NCI-H2196 (cell line): Measurements from ENCODE around the gene PAQR4.

Experiments
- DNase-seq: peaks from one replicate; lab custom pipeline; 2025; ENCODE audit not compliant: unreplicated experiment; lab: John Stamatoyannopoulos, UW

The PAQR4 gene

DNA sequence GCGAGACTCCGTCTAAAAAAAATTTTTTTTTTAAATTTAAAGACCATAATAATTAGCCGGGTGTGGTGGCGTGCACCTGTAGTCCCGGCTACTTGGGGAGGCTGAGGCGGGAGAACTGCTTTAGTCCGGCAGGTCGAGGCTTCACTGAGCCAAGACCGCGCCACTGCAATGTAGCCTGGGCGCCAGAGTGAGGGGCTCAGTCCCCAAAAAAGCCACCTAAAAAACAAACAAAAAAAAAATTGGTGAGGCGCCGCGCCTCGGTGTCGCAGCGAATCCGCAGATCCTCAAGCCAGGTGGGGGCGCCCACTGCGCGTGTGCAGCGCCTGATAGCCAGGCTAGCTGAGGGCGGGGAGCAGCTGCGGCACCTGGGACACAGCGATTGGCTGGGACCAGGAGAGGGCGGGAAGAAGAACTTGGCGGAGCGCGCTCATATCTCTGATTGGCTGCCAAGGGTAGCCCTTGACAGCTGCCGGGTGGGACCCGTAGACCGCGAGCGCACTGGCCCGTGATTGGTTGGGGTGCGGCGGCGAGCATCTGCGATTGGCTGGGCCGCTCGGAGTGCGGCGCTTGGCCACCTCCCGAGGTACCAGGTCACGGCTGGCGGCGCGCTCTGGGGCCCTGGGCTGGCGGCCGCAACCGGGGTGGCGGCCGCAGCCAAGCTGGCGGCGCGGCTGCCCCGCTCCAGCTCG is 34.6 kb downstream of the PAQR4 start:
- DNase-seq: peak; percentile 98

DNA sequence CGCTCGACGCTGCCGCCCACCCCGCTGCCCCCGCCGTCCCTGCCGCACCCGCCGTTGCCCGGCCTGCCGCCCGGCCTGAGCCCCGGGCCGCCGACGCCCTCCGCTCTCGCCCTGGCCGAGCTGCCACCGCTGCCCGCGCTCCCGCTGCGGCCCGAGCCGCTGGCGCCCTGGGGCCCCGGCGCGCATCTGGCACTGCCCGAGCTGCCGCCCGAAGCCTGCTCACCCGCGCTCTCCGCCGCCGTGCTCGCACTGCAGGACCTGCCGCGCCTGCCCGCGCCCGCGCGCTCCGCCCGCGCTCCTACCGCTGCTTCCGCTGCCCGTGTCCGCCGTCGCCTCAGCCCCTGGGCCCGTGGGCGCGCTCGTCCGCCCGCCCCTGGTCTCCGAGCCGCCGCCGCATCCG is 35.2 kb downstream of the PAQR4 start:
- DNase-seq: peak; percentile 68

DNA sequence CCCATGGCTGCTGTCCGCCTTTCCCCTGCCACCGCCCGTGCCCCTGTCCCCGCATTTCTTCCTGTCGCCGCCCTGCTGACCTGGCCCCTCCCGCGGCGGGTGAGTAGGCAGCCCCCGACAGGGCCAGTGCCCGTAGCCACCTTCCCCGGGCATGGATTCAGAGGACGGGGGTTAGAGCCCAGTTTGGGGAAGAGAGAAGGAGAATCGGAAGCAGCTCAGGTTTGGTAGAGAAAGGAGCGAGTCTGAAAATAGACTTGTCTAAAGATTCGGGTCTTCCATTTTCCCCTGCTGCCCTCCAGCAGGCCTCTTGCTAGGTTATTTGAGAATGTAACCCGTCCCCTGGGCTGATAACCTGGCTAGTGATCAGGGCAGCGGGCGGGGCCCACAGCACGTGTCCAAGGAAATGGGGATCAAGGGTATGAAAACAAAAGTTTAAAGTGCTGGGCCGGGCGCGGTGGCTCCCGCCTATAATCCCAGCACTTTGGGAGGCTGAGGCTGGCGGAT is 35.7 kb downstream of the PAQR4 start:
- peak; percentile 50 for DNase-seq

DNA sequence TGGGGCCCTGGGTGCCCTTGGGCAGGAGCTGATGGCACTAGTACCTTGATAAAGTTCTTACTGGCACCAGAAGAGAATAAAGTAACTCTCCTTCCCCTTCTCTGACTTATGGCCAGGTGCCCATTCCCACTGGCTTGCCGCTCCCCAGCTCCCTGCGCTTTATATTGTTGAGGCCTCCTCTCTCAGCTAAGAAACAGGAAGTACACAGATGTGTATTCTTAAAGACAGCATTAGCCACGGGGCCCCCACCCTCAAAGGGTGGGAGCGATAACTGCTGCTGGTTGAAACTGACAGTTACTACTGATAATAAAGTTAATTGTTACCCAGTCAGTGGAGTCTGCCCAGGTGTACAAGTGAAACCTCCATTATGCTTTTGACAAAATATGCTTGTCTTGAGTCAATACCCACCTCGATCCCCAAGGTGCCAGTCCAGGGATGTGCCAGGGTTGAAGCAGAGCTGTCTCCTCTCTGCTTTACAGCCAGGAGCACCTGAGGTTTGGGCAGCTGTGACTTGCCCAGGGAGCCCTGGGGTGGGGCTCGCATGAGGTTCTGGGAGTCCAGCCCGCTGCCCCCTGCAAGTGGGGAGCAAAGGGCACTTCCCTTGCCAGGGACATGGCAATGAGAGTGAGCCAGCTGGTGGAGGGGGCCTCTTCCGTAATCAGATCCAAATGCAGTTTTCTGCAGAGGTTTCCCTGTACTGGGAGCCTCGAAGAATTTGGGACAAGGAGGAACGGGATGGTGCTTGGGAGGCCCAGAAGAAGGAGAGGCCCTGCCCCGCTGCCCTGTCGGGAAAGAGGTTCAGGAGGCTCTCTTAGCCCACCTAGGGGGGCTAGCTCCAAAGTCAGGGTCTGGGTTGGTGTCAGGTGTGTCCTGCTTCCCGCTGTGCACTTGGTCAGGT is 38.2 kb downstream of the PAQR4 start:
- DNase-seq: no peak

DNA sequence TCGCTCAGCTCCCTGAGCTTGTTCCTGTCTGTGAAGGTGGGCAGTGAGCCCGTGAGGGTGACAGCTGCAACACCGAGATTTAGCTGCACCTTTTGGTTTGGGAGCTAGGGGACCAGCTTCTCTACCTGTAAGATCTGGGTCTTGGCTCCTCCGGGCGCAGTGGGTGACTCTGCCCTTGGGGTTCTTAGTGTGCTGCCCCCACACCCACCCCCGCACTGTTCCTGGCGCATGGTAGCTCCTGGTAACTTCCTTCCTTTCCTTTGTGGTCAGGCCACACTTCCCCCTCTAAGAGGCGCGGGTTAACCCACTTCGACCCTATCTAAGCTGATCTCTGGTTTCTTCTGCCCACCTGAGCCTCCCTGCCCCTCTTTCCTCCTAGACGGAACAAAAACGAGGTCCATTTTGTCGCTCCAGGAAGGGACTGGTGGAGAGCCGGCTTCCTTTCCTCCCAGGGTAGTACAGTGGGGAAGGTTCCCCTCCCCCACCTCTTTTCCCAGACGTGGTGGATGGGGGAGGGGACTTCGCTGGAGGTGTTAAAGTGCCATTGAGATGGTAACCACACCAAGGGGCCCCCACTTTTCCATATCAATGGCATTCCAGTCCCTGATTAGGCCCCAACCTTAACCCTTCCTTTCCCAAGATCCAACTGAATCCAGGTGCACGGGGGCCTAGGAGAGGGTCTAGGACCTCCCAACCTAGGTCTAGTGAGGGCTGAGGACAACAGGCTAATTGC is 39.0 kb downstream of the PAQR4 start:
- no peak for DNase-seq

DNA sequence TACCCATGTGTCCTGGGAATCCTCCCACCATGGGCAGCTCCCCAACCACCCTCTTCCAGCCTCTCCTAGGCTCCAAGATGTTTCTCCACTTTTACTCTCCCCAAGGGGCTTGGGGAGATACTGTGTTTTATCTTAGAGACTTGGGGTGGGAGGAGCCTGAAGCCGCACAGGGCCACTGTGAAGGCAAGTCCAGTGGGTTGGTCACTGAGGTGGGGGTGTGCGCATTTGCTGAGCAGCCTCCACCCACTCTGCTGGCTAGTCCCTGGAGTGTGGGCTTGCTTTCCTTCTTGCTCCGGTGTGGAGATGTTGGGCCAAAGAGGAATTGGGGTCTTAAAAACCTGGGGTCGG is 39.5 kb downstream of the PAQR4 start:
- no peak for DNase-seq

DNA sequence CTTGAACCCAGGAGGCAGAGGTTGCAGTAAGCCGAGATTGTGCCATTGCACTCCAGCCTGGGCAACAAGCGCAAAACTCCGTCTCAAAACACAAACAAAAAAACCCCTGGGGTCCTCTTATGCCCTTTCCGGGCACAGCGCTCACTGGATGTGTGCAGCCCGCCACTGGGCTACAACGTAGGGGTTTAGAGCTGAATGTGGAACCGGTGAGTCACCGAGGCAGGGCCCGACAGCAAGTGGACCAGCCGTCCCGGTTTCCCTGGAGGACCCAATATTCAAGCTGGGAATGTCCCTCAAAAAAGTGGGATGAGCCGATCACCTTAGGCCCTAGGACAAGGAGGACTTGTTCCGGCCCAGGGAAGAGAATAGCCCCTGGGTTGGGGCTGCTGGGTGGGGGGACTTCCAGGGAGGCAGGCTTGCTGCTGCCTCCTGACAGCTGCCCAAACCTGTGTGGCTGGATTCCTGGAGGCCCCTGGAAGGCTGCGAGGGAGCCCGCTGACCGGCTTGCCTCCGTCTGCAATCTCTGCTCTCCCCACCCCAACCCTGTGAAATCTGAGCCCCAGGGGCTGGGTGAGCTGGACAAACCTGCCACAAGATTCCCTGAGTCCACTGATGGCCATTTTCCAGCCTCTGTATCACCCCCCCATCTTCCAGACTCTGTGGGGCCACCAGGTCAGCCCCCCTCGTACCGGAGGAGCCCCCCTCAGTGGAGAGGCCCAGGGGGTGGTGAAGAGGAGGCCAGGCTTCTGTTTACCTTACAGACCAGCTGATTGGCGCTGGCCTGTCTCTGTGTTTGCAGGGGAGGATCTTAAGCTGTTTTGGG is 40.6 kb downstream of the PAQR4 start:
- DNase-seq: peak; percentile 43

DNA sequence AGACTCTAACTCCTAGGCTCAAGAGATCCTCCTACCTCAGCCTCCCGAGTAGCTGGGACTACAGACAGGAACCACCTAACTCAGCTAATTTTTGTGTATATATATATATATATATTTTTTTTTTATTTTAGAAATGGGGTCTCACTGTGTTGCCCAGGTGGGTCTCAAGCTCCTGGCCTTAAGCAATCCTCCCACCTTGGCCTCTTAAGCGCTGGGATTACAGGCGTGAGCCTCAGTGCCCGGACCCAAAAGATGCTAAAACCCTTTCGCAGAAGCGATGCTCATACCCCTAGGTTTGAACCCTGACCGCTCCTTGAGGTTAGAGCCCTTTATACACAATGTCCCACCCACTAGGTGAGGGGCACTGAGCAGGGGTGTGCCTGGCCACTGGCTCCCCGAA is 41.4 kb downstream of the PAQR4 start:
- DNase-seq: no peak

DNA sequence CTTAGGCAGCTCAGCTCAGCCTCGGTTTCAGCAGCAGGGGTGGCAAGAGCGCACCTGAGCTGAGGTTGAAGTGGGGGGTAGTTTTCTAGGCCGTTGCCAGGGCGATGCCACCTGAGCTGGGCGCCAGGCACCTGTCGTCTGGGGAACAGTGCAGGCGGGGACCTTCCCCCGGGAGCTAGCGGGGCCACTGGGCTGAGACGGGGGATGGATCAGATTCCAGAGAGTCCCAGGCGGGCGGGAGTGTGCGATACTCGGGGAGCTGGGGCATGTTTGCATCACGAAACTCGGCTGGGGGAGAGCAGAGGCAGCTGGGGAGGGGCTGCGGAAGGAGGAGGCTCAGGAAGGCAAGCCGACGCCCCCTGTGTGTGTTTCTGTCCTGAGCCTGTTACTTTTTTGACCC is 43.1 kb downstream of the PAQR4 start:
- peak; percentile 83 for DNase-seq

DNA sequence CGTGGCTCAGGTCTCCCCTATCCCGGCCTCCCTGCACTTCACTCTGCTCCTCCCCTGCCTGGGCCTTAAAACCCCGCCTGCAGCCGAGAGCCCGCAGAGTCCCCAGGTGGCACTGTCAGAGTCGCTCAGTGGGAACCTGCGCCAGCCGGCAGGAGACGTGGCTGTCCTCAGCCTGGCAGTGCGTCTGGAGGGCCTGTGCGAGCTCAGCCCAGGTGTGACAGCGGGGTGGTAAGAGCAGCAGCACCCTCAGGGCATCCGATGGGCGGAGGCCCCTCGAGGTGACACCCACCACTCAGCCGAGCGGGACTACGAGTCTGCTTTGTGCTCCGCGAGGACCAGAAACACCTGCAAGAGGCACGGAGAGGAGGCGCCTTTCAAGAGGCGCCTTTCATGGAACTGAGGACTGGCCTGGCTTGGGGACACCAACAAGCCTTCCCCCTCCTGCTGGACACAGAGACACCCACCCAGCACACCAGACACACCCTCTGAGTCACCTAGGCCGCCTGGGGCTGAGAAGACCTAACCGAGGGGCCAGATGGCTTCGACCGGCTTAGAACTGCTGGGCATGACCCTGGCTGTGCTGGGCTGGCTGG is 43.8 kb downstream of the PAQR4 start, which contains the start of gene CLDN9:
Gene CLDN9, plus strand, starts transcription at position 96 of the 593 bp plus-strand sequence. Its CDS starts 440 bp downstream, at position 536.
- peak; percentile 51 for DNase-seq

DNA sequence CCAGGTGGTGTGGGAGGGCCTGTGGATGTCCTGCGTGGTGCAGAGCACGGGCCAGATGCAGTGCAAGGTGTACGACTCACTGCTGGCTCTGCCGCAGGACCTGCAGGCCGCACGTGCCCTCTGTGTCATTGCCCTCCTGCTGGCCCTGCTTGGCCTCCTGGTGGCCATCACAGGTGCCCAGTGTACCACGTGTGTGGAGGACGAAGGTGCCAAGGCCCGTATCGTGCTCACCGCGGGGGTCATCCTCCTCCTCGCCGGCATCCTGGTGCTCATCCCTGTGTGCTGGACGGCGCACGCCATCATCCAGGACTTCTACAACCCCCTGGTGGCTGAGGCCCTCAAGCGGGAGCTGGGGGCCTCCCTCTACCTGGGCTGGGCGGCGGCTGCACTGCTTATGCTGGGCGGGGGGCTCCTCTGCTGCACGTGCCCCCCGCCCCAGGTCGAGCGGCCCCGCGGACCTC is 44.4 kb downstream of the PAQR4 start:
- DNase-seq: no peak

DNA sequence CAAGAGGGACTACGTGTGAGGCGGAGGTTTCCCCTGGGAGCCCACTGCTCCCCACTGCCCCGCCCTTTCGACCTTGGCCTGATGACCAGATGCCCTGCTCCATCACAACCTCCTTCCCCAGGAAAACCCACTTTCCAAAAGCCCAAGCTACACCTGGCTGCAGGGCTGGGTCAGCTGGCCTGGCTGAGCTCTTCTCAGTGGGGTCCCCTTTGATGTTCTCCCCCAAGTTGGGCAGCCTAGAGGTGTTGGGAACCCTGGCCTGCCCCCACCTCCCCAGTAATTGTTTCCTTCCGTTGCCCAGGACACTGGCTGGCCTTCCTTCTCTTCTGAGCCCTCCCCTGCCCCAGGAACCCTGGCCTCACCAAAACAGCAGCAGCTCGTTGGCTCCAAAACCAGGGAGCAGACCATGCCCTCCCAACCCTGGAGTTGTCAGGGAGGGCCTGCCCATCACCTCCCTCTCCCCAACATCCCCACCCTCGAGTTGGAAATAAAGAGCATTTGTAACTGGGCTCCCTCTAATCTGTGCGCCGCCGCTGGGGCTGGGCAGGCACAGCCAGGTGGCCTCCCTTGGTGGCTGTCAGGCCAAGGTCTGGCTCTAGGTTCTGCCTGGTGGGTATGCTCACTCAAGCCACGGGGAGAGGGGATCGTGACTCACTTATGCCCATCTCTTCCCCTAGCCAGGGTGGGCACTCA is 45.0 kb downstream of the PAQR4 start:
- no peak for DNase-seq

DNA sequence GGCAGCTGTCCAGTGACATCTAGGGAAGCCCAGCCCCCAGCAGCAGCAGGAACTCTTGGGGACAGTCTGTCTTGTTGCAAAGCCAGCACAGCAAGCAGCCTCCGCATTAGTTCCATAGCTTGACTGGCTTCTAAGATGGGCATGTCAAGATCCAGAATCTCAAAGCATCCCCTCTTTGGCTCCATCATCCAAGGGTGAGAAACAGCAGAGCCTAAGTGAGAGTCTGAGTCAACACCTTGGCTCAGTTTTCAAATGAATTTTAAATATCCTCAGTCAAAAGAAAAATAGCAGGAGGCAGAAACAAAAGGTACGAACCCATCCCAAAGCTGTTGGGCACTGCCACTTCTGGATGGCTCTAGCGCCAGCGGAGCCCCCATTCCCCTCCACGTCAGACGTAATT is 45.8 kb downstream of the PAQR4 start:
- DNase-seq: no peak

DNA sequence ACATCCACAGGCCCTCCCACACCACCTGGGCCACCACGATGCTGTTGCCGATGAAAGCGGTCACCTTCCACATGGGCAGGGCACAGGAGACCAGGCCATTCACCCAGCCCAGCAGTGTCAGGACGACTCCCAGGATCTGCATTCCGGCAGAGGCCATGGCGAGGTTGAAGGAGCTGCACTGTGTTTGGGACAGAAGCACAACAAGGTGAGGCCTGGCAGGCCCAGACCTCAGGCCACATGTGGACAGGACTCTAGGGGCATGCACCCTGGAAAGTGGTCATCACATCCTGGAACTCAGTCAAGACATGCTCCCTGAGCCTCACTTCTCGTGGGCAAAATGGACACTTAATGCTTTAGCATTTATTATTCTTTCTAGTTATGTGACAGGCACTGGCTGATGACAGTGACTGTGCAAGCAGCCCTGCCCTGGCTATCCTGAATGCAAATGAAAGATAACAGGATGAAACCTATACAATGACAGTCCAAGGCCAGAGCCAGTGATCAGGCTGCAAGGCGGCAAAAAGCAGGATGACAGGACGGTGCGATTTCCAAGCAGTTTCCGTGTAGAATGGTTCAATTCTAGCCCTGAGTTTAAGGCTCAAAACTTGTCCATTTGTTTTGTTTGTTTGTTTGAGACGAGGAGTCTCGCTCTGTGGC is 46.8 kb downstream of the PAQR4 start:
- DNase-seq: no peak

DNA sequence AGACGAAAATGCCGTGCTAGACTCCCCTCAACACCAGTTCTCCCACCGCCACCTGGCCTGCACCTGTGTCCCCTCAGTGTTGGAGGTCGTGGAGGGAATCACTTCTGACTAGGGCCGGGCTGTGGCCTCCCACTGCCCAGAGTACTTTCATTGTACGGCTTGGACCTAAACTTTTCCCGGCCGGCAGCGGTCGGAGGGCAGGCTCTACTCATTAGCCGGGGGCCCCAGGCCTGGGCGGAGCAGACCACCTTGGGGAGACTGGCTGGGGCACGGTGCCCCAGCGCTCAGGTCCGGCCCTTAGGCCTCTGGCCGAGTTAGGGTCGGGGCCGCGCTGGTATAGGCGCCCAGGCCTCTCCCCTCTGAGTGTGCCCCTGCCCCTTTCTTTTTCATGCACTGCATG is 48.2 kb downstream of the PAQR4 start:
- no peak for DNase-seq

DNA sequence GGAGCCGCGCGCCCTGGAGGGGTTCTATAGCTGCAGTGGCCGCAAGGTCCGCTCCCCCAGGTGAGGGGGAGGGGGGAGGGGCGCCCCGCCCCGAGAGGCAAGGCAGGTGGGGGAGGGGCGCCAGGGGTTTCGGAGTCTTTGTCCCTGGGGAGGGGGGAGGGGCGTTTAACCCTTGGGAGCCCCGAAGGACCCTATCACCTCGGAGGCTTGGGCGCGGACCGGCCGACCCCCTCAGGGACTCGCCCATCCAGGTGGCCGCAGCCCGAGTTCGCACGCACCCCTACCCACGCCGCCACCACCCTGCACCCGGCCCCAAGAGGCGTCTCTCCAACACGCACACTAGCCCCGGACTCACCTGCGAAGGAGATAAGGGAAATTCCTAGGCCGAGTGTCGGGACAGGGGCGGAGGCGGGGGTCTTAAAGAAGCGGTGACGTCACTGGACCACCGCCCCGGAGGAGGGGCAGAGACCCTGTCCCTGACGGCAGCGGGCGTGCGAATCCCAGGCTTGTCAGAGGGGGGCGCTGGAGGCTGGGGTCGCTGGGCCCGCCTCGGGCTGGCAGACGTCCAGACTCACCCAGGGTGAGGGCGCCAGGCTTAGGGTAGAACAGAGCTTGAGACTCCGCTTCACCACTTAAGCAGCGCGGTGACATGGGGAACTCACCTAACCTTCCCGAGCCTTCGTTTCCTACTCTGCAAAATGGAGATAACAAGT is 48.8 kb downstream of the PAQR4 start, which contains the start of gene CLDN6:
Gene CLDN6, minus strand, starts transcription at position 390 of the 713 bp plus-strand sequence. CDS start 2,162 bp downstream, outside the sequence.
- DNase-seq: peak; percentile 11

DNA sequence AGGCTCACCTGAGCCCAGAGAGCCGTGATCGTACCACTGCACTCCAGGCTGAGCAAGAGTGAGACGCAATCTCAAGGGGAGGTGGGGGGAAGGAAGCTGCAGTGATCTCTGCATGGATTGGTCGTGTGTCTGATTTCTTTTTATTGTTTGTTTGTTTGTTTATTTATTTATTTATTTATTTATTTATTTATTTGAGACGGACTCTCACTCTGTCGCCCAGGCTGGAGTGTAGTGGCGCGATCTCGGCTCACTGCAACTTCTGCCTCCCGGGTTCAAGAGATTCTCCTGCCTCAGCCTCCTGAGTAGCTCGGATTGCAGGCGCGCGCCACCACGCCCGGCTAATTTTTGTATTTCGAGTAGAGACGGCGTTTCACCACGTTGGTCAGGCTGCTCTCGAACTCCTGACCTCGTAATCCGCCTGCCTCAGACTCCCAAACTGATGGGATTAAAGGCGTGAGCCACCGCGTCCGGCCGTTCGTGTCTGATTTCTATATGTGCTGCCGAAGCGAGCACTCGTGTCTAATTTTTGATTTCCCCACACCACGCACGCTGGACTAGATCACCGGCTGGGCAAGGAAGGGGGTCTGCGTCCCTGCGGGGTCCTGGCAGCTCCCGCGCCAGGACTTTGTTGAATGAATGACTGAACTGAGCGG is 50.6 kb downstream of the PAQR4 start:
- no peak for DNase-seq

DNA sequence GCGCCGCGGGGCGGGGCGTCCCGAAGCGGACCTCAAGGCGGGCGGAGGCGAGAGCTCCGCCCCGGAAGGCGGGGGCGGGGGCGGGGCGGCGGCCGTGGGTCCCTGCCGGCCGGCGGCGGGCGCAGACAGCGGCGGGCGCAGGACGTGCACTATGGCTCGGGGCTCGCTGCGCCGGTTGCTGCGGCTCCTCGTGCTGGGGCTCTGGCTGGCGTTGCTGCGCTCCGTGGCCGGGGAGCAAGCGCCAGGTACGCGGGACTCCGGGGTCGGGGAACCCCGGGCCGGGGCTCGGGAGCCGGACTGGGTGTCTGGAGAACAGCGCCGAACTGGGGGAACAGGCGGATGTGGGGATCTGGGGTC is 51.1 kb downstream of the PAQR4 start, which contains the start of gene TNFRSF12A:
Gene TNFRSF12A, plus strand, starts transcription at position 122 of the 357 bp plus-strand sequence. Its CDS starts 30 bp downstream, at position 152.
- DNase-seq: peak; percentile 86
